ENCODE results near the gene RAB11B.

DNA sequence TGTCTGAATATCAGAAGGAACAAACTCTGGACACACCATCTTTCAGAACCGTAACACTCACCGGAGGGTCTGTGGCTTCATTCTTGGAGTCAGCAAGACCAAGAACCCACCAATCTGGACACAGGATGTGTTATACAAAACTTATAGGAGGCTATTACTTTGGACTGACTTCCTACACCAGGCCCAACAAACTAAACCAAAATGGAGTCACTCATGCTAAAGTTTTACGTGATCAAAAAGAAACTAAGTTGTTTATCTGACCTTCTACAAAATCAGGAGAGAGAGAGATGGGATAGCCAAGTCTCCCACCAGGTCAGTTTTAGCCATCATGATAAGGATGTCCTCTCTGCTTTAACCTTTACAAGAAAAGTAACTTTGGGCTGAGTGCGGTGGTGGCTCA, 3.2 kb upstream of the RAB11B start:
- TF ChIP-seq POLR2A (IDR thresholded peaks at IDR 0.05): no peak
- TF ChIP-seq, protein P1, sequence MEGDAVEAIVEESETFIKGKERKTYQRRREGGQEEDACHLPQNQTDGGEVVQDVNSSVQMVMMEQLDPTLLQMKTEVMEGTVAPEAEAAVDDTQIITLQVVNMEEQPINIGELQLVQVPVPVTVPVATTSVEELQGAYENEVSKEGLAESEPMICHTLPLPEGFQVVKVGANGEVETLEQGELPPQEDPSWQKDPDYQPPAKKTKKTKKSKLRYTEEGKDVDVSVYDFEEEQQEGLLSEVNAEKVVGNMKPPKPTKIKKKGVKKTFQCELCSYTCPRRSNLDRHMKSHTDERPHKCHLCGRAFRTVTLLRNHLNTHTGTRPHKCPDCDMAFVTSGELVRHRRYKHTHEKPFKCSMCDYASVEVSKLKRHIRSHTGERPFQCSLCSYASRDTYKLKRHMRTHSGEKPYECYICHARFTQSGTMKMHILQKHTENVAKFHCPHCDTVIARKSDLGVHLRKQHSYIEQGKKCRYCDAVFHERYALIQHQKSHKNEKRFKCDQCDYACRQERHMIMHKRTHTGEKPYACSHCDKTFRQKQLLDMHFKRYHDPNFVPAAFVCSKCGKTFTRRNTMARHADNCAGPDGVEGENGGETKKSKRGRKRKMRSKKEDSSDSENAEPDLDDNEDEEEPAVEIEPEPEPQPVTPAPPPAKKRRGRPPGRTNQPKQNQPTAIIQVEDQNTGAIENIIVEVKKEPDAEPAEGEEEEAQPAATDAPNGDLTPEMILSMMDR (IDR thresholded peaks at IDR 0.05): no peak

Data from transverse colon (tissue), 3 donors.